ENCODE measurements around the gene PHF11. TPM values are rescaled to one million over a fixed set of nuclear protein-coding genes. Genes with fewer than 3 reads are reported as not detected.

PHF11 gene
- total RNA-seq, 1 experiment from 2014 or later, result 16.0 TPM

- ChIA-PET CTCF (no interaction called here), POLR2A (ENCODE audit: low non-redundant PET) (no interaction called here)
- Histone ChIP-seq H3K4me3 (ENCODE audit: low read depth, low read length, poor library complexity, severe bottlenecking) (no peak overlapping the region), H3K4me1 (ENCODE audit: insufficient read depth, low read length, poor library complexity, severe bottlenecking) (no peaks in the 10 kb centered on the region), H3K27me3 (replicated peaks; ENCODE audit: insufficient read depth, low read depth, low read length, poor library complexity) (no peaks in the 10 kb centered on the region), H3K36me3 (ENCODE audit: insufficient read depth, low read length, poor library complexity, severe bottlenecking) (no peaks in the 10 kb centered on the region), H3K27ac (ENCODE audit: low read depth, low read length, poor library complexity, severe bottlenecking) (no peak overlapping the region), H3K9me3 (ENCODE audit: low read depth, low read length, poor library complexity, severe bottlenecking) (no peaks in the 10 kb centered on the region)
- intact Hi-C loops (cut with micrococcal nuclease; ENCODE audit: unreplicated experiment), result no loop called here
- no peak for TF ChIP-seq EZH2 (IDR thresholded peaks at IDR 0.05; ENCODE audit: borderline replicate concordance, low read depth, low read length, poor library complexity, severe bottlenecking)
- no peak for TF ChIP-seq CTCF (conservative IDR thresholded peaks at IDR 0.05; ENCODE audit: low read depth, low read length)
- BruUV-seq (replicated peaks), result no TSS peak
- DNase-seq (ENCODE audit: low spot score), result no peak
These were observed 19.2 kb upstream of the PHF11 start for GRCh38 chr13:49476529-49476928.

- no peaks in the 10 kb centered on the region for H3K9me3 ChIP-seq (ENCODE audit: low read depth, low read length, poor library complexity, severe bottlenecking)
- CTCF ChIA-PET, result no interaction called here
These were observed 14.0 kb upstream of the PHF11 start for GRCh38 chr13:49481788-49482187.

GRCh38 chr13:49488563-49488962 is 7.2 kb upstream of the PHF11 start:
- ChIA-PET CTCF (no interaction called here), POLR2A (ENCODE audit: low non-redundant PET) (no interaction called here)
- no peaks in the 10 kb centered on the region for H3K27me3 ChIP-seq (replicated peaks; ENCODE audit: insufficient read depth, low read depth, low read length, poor library complexity)
- no peaks in the 10 kb centered on the region for H3K9me3 ChIP-seq (ENCODE audit: low read depth, low read length, poor library complexity, severe bottlenecking)
- H3K4me3 ChIP-seq (ENCODE audit: low read depth, low read length, poor library complexity, severe bottlenecking), result no peak overlapping the region
- no peaks in the 10 kb centered on the region for H3K36me3 ChIP-seq (ENCODE audit: insufficient read depth, low read length, poor library complexity, severe bottlenecking)
- H3K4me1 ChIP-seq (ENCODE audit: insufficient read depth, low read length, poor library complexity, severe bottlenecking), result no peaks in the 10 kb centered on the region
- no peak for DNase-seq (ENCODE audit: low spot score)
- TF ChIP-seq EZH2 (IDR thresholded peaks at IDR 0.05; ENCODE audit: borderline replicate concordance, low read depth, low read length, poor library complexity, severe bottlenecking) (no peak), CTCF (conservative IDR thresholded peaks at IDR 0.05; ENCODE audit: low read depth, low read length) (no peak)
- no peak overlapping the region for H3K27ac ChIP-seq (ENCODE audit: low read depth, low read length, poor library complexity, severe bottlenecking)
- BruUV-seq (replicated peaks), result no TSS peak
- intact Hi-C loops (cut with micrococcal nuclease; ENCODE audit: unreplicated experiment), result no loop called here

More at GRCh38 chr13:49481788-49482187, 14.0 kb upstream of the PHF11 start:
- Histone ChIP-seq H3K27me3 (replicated peaks; ENCODE audit: insufficient read depth, low read depth, low read length, poor library complexity) (no peaks in the 10 kb centered on the region), H3K4me1 (ENCODE audit: insufficient read depth, low read length, poor library complexity, severe bottlenecking) (no peaks in the 10 kb centered on the region), H3K4me3 (ENCODE audit: low read depth, low read length, poor library complexity, severe bottlenecking) (no peak overlapping the region), H3K36me3 (ENCODE audit: insufficient read depth, low read length, poor library complexity, severe bottlenecking) (no peaks in the 10 kb centered on the region), H3K27ac (ENCODE audit: low read depth, low read length, poor library complexity, severe bottlenecking) (no peak overlapping the region)
- no peak for DNase-seq (ENCODE audit: low spot score)
- POLR2A ChIA-PET (ENCODE audit: low non-redundant PET), result no interaction called here
- intact Hi-C loops (cut with micrococcal nuclease; ENCODE audit: unreplicated experiment), result no loop called here
- TF ChIP-seq CTCF (conservative IDR thresholded peaks at IDR 0.05; ENCODE audit: low read depth, low read length), result no peak
- no peak for TF ChIP-seq EZH2 (IDR thresholded peaks at IDR 0.05; ENCODE audit: borderline replicate concordance, low read depth, low read length, poor library complexity, severe bottlenecking)
- no TSS peak for BruUV-seq (replicated peaks)
